Measurements from ENCODE around the gene PJA1.
A peak's percentile ranks its signal among the peaks of the same experiment; 100 is the strongest.

PJA1 gene, protein sequence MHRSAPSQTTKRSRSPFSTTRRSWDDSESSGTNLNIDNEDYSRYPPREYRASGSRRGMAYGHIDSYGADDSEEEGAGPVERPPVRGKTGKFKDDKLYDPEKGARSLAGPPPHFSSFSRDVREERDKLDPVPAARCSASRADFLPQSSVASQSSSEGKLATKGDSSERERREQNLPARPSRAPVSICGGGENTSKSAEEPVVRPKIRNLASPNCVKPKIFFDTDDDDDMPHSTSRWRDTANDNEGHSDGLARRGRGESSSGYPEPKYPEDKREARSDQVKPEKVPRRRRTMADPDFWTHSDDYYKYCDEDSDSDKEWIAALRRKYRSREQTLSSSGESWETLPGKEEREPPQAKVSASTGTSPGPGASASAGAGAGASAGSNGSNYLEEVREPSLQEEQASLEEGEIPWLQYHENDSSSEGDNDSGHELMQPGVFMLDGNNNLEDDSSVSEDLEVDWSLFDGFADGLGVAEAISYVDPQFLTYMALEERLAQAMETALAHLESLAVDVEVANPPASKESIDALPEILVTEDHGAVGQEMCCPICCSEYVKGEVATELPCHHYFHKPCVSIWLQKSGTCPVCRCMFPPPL

DNA sequence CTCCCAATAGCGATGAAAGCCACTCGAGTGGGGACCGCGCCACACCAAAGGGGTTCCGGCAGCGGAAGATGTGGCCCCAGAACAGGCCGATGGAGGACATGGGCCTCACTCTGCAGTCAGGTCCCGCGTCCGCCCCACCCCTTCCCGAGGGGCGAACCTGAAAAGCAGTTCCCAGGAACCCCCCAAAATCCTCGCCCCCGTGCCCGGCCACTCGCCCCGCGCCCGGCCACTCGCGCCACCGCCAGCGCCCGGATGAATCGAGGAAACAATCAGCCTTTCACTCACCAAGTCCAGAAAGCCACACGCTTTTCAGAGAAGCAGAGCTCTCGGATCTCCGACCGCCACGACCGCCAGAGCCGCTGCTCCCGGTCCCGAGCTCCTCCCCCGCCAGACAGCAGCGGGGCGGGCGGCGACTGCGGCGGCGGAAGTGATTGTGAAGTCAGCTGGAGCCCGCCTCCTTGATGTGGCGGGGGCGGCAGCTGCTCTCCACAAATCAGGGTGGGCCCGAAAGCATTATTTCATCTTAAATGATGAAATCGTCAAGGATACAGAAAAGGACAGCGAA, at the start of gene PJA1:
Gene PJA1 (minus strand): TSS at position 367 of the 565 bp plus-strand sequence. CDS start 2,380 bp downstream, outside the sequence.
- peak; percentile 82 for DNase-seq (ENCODE audit: low read depth, low spot score)

DNA sequence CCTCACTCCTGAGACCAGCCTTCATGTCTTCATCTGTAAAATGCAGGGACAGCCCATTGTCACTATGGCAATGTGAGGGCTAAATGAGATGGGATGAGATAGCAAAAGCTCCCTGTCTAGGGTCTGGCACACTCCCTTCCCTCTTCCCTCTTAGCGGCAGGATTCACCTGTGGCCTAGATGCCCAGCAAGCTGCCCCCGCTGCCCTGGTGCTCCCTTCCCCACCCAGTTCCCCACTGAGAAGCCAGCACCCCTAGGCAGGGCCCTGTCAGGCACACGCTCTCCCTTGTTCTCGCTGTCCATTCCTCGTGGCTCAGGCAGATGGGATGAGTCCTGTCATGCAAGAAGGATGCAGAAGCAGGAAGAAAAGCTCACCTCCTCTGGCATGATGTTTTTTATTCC, 49.2 kb upstream of the PJA1 start:
- no peak for DNase-seq (ENCODE audit: low read depth, low spot score)

DNA sequence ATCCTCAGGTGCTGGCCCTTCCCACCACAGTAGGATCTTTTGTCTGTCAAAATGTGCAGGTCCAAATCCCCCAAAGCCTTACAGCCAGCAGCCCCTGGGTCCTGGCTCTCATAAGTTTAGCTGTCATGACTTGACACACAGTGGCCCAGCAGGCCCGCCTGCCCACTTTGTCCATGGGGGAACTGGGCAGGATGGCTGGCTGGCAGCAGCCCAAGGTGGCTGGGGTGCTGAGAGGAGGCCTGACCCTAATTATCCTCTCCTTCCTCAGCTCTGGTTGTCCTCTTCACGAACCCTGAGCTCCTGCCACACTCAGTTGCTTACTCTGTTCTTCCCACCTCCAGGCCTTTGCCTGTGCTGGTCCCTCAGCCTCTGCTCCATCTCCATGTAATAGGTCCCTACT, 46.4 kb upstream of the PJA1 start:
- DNase-seq (ENCODE audit: low read depth, low spot score) = no peak

DNA sequence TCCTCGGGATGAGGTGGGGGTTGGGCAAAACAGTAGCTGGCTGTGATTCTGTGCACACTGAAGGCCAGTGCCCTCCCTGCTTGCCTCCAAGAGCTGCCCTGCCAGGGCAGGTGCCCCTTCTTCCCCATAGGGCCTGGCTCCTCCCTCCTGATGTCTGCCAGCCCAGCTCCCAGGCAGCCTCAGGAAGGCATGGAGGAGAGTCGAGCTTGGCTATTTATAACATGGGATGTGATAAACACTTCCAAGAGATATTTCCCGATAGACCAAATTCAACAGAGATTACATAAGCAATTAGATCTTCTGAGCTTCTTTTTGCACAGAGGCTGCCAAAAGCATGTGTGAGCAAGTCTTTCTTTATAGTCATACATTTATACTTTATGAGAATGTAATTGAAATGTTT, 45.3 kb upstream of the PJA1 start:
- no peak for DNase-seq (ENCODE audit: low read depth, low spot score)

DNA sequence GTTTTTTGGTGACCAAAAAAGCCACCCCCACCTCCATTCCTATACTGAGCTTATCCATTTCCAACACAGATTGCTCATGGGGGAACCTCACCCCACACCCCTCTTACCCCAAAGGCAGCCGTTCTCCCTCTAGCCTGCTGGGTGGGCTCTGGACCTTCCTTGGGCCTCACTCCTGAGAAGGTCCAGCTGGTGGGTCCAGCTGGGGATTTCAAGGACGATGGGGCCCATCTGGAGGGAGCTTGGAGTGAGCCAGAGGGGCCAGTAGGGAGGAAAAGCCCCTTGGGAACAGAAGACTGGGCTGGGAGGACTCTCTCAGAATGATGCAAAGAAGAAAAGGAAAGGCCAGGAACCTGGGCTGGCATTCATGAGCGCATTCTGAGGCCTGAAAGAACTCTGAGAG, 42.0 kb upstream of the PJA1 start:
- DNase-seq (ENCODE audit: low read depth, low spot score) = no peak

DNA sequence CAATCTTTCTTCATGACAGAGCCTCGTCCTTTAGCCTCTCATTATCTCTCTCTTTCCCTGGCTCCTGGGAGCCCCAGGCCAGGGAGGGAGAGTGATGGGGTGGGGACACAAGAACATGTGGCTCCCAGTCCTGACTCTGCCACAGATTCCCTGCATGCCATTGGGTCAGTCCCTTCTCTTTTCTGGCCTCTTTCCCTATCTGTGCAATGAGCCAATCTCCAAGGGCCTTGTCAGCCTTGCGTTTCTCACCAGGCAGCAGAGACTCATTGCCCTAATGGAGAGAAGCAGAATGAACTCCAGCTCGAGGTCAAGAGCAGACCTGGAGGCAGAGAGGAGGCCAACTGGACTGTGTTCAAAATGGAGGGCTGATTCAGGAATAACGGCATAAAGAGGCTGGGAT, 38.4 kb upstream of the PJA1 start:
- peak; percentile 72 for DNase-seq (ENCODE audit: low read depth, low spot score)

DNA sequence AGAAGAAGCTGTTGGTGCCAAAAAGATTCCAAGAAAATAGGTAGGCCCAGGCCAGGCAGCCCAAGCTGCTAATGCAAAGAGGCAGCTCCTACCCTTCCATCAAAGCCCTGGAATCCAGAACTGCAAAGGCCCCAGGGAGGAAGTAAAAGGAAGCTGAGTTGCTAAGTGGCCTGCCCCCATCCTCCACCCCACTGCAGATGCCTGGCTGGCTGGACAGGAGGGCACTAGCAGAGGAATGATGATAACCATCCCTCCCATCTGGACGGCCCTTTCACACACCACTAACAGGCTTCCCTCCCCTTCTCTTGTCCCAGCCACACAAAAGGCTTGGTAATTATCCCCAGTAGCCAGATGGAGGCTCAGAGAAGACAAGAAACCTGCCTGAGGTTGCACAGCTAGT, 32.4 kb upstream of the PJA1 start:
- peak; percentile 88 for DNase-seq (ENCODE audit: low read depth, low spot score)

DNA sequence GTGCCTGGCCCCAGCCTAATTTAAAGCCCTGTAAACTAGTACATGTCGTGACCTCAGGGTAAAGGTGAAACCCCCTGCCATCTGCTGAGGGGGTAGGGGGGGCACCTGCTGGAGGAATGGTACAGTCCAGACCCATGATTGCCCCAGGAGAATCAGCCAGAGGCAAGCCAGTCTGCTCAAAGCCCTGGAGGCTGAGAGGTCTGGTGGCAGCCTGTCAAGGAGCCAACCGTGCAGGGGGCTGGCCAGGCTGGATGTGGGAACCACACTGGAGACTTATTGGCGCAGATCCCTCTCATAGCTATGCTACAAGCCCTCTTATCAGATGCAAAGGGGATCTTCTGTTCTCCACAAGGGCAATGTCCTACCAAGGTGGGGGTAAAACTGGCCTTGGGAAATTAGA, 31.4 kb upstream of the PJA1 start:
- DNase-seq (ENCODE audit: low read depth, low spot score) = peak; percentile 33

DNA sequence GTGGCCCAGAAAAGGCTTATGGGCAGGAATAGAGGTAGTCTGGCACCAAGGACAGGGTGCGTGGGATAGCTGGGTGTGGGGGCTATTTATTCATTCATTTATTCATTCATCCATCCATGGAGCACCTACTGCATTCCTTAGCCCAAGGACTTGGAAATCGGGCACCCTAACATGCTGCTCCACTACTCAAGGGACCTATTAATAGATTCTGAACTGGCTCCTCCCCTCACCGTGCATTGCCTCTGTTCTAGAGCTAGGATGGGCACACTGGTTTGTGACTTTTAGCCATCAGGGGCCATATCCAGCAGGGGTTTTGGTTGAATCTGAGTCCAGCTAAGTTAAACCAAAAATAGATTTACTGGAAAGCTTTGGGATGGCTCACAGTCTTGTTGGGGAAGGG, 30.6 kb upstream of the PJA1 start:
- DNase-seq (ENCODE audit: low read depth, low spot score) = no peak

DNA sequence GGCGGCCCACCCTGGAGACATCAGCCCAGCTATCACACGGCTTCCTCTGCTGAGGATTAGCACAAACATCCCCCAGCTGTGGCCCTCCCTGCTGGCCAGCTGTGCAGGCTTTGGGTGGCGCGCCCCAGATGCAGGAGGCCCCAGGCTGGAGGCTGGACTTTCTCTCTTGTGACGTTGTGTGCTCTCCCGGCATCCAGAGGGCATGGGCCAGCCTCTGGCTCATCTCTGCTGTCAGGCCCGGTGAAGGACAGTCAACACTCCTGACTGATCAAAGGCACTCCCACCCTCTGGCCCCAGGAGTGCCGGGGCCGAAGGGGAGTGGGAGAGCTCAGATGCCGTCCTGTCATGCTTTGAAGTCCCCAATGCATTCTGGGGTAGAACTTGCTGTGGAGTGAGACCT, 29.9 kb upstream of the PJA1 start:
- DNase-seq (ENCODE audit: low read depth, low spot score) = peak; percentile 93

DNA sequence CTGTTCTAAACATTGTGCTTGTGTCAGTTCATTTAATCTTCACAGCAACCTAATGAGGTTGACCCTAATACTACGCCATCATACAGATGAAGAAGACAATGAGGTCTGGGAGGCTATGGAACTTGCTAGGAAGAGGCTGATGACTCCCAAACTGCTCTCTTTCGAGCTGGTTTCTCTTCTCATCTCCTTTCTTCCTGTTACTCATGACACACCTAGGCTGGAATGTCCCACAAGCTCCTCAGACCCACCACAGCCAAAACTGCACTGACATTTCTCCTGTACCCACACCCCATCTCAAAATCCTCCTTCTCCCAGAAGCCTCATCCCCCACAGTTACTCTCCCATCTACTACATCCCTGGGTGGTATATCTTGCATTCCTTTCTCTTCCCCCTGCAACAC, 27.4 kb upstream of the PJA1 start:
- no peak for DNase-seq (ENCODE audit: low read depth, low spot score)

DNA sequence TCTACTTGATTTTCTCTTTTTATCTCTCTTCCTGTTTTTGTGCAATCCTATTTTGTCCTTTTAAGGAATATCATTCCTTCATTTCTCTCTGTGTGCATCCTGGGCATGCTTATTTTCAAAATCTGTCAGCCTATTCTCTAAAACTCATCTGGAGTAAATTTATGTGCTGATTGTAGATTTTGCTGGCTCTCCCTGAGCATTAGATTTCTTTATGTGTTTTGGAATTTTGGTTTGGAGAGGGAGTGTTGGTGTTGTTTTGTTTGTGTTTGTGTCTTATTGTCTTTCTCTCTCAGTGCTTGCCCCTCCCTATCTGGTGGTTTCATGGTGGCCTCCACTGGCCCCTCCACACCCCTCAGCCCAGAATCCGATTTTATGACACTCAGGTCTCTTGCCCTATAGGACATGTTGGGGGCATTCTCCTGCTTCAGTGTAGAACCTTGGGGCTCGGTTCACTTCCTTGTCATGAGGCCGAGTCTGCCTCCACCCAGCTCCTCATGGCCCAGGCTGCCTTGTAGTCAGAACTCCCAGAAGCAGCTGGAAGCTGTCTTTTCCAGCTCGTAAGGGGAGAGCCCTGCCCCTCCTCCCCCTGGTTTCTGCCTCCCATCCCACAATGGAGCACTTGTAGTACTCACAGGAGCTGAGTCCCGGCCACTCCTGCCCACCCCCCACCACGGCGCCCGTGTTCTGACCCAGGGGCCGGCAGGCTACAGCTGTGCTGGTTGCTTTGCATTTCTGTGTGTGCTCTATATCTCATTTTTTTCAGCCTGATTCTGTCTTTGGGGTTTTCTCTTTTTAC, 24.5 kb upstream of the PJA1 start:
- peak; percentile 47 for DNase-seq (ENCODE audit: low read depth, low spot score)

DNA sequence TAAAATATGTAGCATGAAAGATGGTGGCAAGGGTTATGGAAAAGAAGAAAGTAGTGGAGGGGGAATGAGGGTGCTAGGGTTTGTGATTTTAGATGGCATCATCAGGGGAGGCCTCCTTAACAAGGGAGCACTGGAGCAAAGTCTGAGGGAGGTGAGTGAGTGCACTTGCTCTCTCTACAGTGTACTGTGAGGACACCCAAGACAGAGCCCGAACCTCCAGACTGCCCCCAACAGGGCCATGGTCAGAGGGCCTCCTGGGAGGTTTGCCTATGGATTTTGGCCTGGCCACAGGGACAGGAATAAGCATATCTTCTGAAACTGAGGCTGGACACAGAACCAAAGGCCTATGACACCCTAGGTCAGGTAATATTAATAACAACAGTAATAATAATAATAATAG, 21.4 kb upstream of the PJA1 start:
- no peak for DNase-seq (ENCODE audit: low read depth, low spot score)

DNA sequence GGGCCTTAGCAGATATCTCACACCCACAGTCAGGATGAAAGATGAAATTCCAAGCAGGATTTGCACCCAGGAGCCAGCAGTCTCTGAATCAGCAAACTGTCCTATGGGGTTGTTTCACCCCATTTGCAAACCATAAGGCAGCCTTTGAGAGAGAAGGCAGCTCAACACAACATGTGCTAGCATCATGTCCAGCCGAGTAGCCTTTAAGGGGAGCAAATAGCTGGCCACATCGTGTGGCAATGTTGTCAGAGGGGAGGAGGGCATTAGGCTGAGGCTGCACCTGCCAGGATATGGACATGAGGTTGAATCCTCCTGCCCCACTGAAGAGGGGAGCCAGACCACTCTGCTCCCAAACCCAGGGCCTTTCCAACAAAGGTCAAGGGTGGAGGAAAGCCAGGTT, 20.6 kb upstream of the PJA1 start:
- no peak for DNase-seq (ENCODE audit: low read depth, low spot score)

DNA sequence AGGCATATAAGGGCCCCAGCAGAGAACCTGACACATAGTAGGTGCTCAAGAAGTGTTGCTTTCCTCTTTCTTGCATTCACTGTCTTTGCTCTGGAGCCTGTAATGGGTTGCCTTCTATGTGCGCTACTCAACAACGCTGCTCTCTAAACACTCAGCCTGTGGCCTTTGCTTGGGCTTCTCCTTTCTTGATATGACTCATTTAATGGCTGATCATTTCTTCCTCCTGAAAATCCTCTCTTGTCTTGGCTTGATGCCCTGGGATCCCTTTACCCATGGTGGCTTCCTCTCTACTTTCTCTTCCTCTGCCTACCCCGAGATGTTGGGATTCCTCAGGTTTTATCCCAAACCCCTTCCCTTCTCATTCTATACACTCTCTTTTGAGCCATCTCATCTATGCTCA, 19.9 kb upstream of the PJA1 start:
- no peak for DNase-seq (ENCODE audit: low read depth, low spot score)

DNA sequence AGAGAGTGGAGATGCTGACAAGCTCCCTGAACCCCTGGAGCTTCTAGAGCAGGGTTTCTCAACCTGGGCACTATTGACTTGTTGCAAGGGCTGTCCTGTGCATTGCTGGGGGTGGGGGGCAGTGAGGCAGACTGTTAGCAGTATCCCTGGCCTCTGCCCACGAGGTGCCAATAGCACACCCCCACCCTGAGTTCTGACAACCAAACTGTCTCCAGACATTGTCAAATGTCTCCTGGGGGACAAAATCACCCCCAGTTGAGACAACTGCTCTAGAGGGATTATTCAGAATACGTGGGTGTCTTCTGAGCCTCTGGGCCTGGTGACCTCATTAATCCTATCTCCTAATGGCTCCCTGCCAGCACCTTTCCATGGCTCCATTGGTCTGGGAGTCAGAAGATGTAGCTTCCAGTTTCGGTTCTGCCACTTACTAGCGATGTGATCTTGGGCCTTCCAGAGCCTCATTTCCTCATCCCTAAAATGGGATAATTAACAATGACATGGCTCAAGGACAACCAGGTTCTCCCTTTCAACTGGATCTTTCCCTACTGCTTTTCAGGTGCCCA, 17.6 kb upstream of the PJA1 start:
- DNase-seq (ENCODE audit: low read depth, low spot score) = no peak

DNA sequence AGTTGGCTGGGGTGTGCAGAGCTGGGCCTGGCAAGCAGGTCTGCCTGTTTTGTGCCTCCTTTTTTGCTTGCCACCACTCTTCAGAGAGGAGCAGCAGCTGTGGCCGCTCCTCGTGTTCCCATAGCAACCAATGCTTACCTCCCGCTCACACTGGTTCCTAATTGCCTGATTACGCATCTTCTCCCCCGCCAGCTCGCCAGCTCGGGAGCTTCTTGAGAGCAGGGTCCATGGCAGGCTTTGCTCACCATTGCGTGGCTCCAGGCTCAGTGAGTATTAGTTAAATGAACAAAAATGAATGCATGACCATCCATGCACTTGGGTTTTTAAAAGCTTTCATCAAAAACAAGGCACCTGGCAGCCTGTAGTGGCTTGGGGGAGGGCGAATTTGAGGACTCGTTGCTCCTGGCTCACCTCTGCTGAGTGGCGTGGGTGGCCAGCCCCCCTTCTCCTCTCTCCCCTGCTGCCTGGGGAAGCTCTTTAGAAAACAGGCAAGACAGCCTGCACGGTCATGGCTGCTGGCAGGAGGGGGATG, 14.2 kb upstream of the PJA1 start:
- peak; percentile 83 for DNase-seq (ENCODE audit: low read depth, low spot score)

DNA sequence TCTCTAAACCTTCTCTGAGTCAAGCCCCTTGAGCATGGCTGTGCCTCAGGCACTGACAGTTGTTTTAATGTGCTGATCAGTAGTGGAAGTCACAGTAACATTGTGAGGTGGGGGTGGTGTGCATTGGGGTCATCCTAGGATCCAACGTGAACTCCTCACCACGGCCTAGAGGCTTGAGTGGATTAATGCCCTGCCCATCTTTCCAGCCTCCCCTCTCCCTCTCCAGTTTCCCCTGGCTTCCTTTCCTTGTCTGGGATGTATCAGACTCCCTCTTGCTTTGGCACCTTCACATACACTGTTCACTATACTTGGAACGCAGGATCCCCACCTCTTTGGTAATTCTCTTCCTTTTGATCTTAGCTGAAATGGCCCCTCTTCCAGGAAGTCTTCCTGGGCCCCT, 13.3 kb upstream of the PJA1 start:
- no peak for DNase-seq (ENCODE audit: low read depth, low spot score)

DNA sequence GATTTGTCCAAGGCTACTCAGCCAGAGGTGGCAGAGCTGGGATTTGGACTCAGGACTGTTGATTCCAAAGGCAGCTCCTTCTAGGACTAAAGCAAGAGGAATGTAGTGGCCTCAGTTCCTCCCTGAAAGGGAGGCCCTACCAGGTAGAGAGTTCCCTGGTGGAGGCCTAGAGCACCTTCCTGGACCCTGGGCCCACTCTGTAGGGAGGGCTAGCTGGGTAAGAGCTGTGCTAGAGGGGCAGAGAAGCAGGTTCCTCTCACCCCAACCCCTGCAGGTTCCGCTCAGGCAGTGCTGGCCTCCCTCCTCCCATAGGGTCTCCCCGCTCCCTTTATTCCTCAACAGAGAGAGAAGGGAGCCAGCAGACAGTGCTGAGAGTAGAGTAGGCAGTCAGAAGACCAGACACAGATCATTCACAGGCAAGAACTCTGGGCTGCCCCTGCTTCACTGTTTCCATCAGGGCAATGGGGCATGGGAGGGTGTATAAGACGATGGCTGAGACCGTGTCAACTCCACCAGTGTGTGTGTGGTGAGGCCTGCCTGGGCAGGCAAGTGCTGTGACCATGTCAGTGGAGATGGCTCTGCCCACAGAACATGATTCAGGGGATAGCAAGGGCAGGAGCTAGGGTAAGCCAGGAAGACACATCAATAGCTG, 12.4 kb upstream of the PJA1 start:
- DNase-seq (ENCODE audit: low read depth, low spot score) = no peak

DNA sequence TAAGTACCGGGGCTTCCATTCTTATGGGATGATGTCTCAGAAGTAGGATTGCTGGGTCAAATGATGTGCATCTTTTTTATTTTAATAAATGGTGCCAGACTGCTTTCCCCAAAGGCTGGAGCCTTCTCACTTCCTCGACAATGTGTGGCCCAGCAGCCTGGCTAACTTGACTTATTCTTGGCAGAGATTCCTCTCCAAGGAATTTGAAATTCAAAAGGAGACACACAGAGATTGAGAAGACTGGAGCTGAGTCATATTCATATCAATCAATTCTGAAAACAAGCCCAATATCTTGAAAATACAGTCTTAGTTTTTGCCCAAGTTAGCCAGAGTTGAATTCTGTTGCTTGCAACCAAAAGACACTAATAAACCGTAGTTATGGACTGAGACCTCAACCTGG, 10.8 kb upstream of the PJA1 start:
- no peak for DNase-seq (ENCODE audit: low read depth, low spot score)

DNA sequence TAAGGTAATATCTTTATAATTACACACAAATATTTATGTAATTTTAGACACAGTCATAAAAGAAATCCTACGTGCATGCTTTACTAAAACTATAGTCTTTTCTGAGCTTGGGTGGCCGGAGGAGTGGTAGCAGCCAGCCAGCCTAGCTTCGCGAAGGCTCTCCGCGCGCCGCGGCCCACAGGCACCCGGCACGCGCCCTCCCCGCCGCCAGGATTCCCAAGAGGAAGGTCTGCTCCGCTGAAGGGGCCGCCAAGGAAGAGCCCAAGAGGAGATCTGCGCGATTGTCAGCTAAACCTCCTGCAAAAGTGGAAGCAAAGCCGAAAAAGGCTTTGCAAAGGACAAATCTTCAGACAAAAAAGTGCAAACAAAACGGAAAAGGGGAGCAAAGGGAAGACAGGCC, 8.7 kb upstream of the PJA1 start:
- peak; percentile 59 for DNase-seq (ENCODE audit: low read depth, low spot score)

Data from ELF-1 (cell line).